ENCODE results near the gene SLC26A8. TPM values are rescaled to one million over a fixed set of nuclear protein-coding genes. Genes with fewer than 3 reads are reported as not detected.
"Not testable (repeated sequence)": the region's sequence is repeated elsewhere in the genome, so short reads cannot be mapped to it uniquely, and the experiment has no call there.

The SLC26A8 gene
- total RNA-seq, 4 donors from 2014 or later, result 0.30 to 1.1 TPM; not detected in 2

GRCh38 chr6:35920793-35921732, 103.4 kb downstream of the SLC26A8 start, which contains the start of gene SRPK1:
Gene SRPK1, minus strand, starts transcription at chr6:35921098. Its CDS starts 42 bp downstream, at chr6:35921056.
- H3K9me3 ChIP-seq, result no peaks in the 10 kb centered on the region
- TF ChIP-seq CTCF (IDR thresholded peaks at IDR 0.05) (no peak), POLR2A (IDR thresholded peaks at IDR 0.05) (peak; percentile 43 to 72), EP300 (IDR thresholded peaks at IDR 0.05) (peak in 1 of 2 donors; percentile 69)
- 0 to 1% methylated on average over 15 to 50 of the region's 69 CpGs for WGBS, 2 donors
- no peaks in the 10 kb centered on the region for H3K27me3 ChIP-seq
- peak within 1 kb of the TSS; percentile 62 to 91 (median 84) for H3K27ac ChIP-seq
- H3K36me3 ChIP-seq, result no peaks in the 10 kb centered on the region
- peak within 1 kb of the TSS; percentile 75 to 97 (median 92) for H3K4me3 ChIP-seq
- peaks cover 0 to 34% (median 16%) of the 10 kb centered on the region in 4 donors for H3K4me1 ChIP-seq
- DNase-seq (ENCODE audit: low spot score in 2 of 2), result peak; percentile 58 to 75

DNA sequence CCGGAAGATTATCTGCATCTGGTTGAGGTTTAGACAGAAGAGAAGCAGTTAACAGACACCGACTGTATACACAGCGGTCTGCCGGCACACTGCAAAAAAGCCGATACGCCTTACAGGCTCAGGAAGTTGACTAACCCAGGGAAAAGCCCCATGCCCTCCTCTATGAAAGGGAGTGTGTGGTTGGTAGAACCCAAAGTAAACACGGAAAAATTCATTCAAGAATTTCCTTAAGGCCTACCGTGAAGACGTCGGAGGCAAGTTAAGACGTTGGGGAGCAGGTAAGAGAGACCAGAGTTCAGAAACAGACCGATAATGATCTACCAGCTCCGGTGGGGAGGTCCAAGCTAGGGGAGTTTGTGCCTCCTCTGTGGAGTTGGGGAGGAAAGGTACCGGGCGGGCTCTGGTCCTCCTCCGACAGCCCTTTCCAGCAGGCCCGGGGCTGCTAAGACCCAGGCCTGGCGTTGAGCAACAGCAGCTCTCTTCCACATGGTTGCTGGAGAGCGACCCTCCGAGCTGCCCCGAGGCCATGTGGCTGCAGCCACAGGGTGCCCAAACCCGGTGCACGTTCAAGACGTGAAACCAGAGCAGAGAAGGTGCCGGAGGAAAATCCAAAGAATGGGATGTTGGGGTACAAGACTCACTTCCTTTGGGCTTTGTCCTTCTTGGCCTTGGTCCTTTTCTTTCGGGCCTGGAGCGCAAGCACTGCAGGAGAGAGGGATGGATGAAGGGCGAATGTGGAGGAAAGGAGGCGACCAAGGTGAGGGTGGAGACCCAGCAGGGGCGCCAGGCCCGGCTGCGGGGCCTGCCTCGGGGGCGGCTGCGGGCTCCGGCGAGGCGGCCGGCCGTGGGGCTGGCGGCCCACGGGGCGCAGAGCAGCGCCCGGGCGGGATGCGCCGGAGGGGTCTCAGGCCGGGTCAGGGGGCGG, 104.4 kb downstream of the SLC26A8 start:
- no peak for TF ChIP-seq EP300 (IDR thresholded peaks at IDR 0.05)
- TF ChIP-seq POLR2A (IDR thresholded peaks at IDR 0.05), result no peak
- no peak for TF ChIP-seq CTCF (IDR thresholded peaks at IDR 0.05)
- Histone ChIP-seq H3K27ac (peak overlapping the region; percentile 62 to 91 (median 84)), H3K27me3 (no peaks in the 10 kb centered on the region), H3K4me1 (peaks cover 0 to 34% (median 16%) of the 10 kb centered on the region in 4 donors), H3K9me3 (no peaks in the 10 kb centered on the region), H3K36me3 (peaks cover 0 to 5% (median 0%) of the 10 kb centered on the region in 3 donors), H3K4me3 (peak overlapping the region; percentile 75 to 97 (median 92))
- DNase-seq (ENCODE audit: low spot score in 2 of 2), result no peak
- WGBS, 2 donors, result 2 to 3% methylated on average over 31 to 42 of the region's 50 CpGs

GRCh38 chr6:35919085-35919826, 105.2 kb downstream of the SLC26A8 start:
- no peak for DNase-seq (ENCODE audit: low spot score in 2 of 2)
- Histone ChIP-seq H3K9me3 (no peaks in the 10 kb centered on the region), H3K4me3 (peak overlapping the region; percentile 75 to 97 (median 92)), H3K36me3 (peaks cover 0 to 7% (median 0%) of the 10 kb centered on the region in 3 donors), H3K27ac (peak overlapping the region in 3 of 4 donors; percentile 37 to 91 (median 87)), H3K4me1 (peaks cover 0 to 34% (median 16%) of the 10 kb centered on the region in 4 donors), H3K27me3 (no peaks in the 10 kb centered on the region)
- TF ChIP-seq POLR2A (IDR thresholded peaks at IDR 0.05) (no peak), EP300 (IDR thresholded peaks at IDR 0.05) (no peak), CTCF (IDR thresholded peaks at IDR 0.05) (no peak)
- WGBS, 2 donors, result 35 to 40% methylated on average over 9 of the region's 9 CpGs

DNA sequence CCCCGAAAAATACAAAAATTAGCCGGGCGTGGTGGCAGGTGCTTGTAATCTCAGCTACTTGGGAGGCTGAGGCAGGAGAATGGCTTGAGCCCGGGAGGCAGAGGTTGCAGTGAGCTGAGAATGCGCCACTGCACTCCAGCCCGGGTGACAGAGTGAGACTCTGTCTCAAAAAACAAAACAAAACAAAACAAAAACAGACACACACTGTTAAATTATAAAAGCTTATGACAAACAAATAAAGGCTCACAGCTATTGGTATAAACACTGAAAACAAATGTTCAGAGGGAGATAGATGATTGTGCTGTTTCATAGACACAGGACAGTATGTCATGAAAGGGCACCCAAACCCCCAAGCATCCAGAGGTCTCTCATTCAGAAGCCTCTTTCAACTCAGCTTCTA, 107.5 kb downstream of the SLC26A8 start:
- not testable (repeated sequence) for H3K9me3 ChIP-seq; H3K27me3 ChIP-seq; DNase-seq (ENCODE audit: low spot score in 2 of 2); H3K4me3 ChIP-seq; H3K27ac ChIP-seq
- 84 to 88% methylated on average over 6 of the region's 6 CpGs for WGBS, 2 donors
- Histone ChIP-seq H3K36me3 (peaks cover 0 to 22% (median 0%) of the 10 kb centered on the region in 3 donors), H3K4me1 (peaks cover 0 to 31% (median 15%) of the 10 kb centered on the region in 4 donors)

GRCh38 chr6:35916056-35916455, 108.4 kb downstream of the SLC26A8 start:
- Histone ChIP-seq H3K9me3 (peaks cover 0 to 1% (median 0%) of the 10 kb centered on the region in 4 donors), H3K4me3 (no peak overlapping the region), H3K36me3 (peaks cover 0 to 26% (median 0%) of the 10 kb centered on the region in 3 donors), H3K27me3 (no peaks in the 10 kb centered on the region), H3K27ac (no peak overlapping the region), H3K4me1 (peaks cover 0 to 25% (median 11%) of the 10 kb centered on the region in 4 donors)
- 94 to 97% methylated on average over 3 of the region's 3 CpGs for WGBS, 2 donors
- no peak for TF ChIP-seq EP300 (IDR thresholded peaks at IDR 0.05)
- TF ChIP-seq CTCF (IDR thresholded peaks at IDR 0.05), result no peak
- no peak for DNase-seq (ENCODE audit: low spot score in 2 of 2)

Measured in tibial nerve (tissue), 4 donors.